ENCODE data around the gene TFF3. TPM values are rescaled to one million over a fixed set of nuclear protein-coding genes. Genes with fewer than 3 reads are reported as not detected.

The TFF3 gene
- total RNA-seq, 2 experiments from 2014 or later = not detected

- Histone ChIP-seq H3K9me3 (ENCODE audit: control insufficient read depth in 1 of 2, insufficient read depth in 1 of 2, low read length in 2 of 2) (no peaks in the 10 kb centered on the region), H3K4me1 (ENCODE audit: insufficient read depth, low read length) (peaks cover 6% of the 10 kb centered on the region), H3K27ac (ENCODE audit: low read depth in 1 of 2, low read length in 2 of 2) (no peak overlapping the region), H3K27me3 (ENCODE audit: control insufficient read depth in 1 of 2, insufficient read depth in 2 of 2, low read length in 2 of 2) (no peaks in the 10 kb centered on the region), H3K4me3 (ENCODE audit: low read length) (no peak overlapping the region), H3K36me3 (ENCODE audit: insufficient read depth, low read length) (peaks cover 24% of the 10 kb centered on the region)
- CTCF ChIA-PET = interaction anchor here (1.2 kb wide), 1 partner anchor 153 kb away, joined by 4 read pairs; no protein-coding TSS in a partner anchor
- no peak overlapping the region for H3K27ac Mint-ChIP-seq
- POLR2A ChIA-PET = no interaction called here
- DNase-seq = no peak
- H3K36me3 Mint-ChIP-seq (ENCODE audit: low read depth) = peaks cover 38% of the 10 kb centered on the region
- no peak for ATAC-seq (ENCODE audit: poor library complexity)
- H3K9me3 Mint-ChIP-seq = no peaks in the 10 kb centered on the region
- H3K4me3 Mint-ChIP-seq = no peak overlapping the region
- peaks cover 19% of the 10 kb centered on the region for H3K4me1 Mint-ChIP-seq (ENCODE audit: low read depth)
- TF ChIP-seq CTCF (IDR thresholded peaks at IDR 0.05) = no peak
- intact Hi-C loops (cut with DNase I, micrococcal nuclease) = no loop called here
- no peaks in the 10 kb centered on the region for H3K27me3 Mint-ChIP-seq
Measured at GRCh38 chr21:42298237-42298636, 17.0 kb downstream of the TFF3 start.

GRCh38 chr21:42297377-42297776 is 17.8 kb downstream of the TFF3 start:
- Histone ChIP-seq H3K27ac (ENCODE audit: low read depth in 1 of 2, low read length in 2 of 2) (no peak overlapping the region), H3K4me3 (ENCODE audit: low read length) (no peak overlapping the region), H3K4me1 (ENCODE audit: insufficient read depth, low read length) (peaks cover 6% of the 10 kb centered on the region), H3K9me3 (ENCODE audit: control insufficient read depth in 1 of 2, insufficient read depth in 1 of 2, low read length in 2 of 2) (no peaks in the 10 kb centered on the region), H3K36me3 (ENCODE audit: insufficient read depth, low read length) (peaks cover 32% of the 10 kb centered on the region), H3K27me3 (ENCODE audit: control insufficient read depth in 1 of 2, insufficient read depth in 2 of 2, low read length in 2 of 2) (no peaks in the 10 kb centered on the region)
- ATAC-seq (ENCODE audit: poor library complexity) (no peak), DNase-seq (no peak)
- Mint-ChIP-seq H3K4me3 (no peak overlapping the region), H3K9me3 (no peaks in the 10 kb centered on the region), H3K27me3 (no peaks in the 10 kb centered on the region), H3K27ac (no peak overlapping the region), H3K4me1 (ENCODE audit: low read depth) (peaks cover 19% of the 10 kb centered on the region), H3K36me3 (ENCODE audit: low read depth) (peaks cover 38% of the 10 kb centered on the region)
- ChIA-PET CTCF (interaction anchor here (1.2 kb wide), 1 partner anchor 152 kb away, joined by 4 read pairs; no protein-coding TSS in a partner anchor), POLR2A (no interaction called here)
- TF ChIP-seq CTCF (IDR thresholded peaks at IDR 0.05) = no peak
- intact Hi-C loops (cut with DNase I, micrococcal nuclease) = no loop called here

DNA sequence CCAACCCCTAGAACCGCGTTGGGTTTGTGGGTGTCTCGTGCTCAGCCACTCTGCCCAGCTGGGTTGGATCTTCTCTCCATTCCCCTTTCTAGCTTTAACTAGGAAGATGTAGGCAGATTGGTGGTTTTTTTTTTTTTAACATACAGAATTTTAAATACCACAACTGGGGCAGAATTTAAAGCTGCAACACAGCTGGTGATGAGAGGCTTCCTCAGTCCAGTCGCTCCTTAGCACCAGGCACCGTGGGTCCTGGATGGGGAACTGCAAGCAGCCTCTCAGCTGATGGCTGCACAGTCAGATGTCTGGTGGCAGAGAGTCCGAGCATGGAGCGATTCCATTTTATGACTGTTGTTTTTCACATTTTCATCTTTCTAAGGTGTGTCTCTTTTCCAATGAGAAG is 18.7 kb downstream of the TFF3 start:
- intact Hi-C loops (cut with DNase I, micrococcal nuclease) = no loop called here
- ATAC-seq (ENCODE audit: poor library complexity) (no peak), DNase-seq (no peak)
- Histone ChIP-seq H3K9me3 (ENCODE audit: control insufficient read depth in 1 of 2, insufficient read depth in 1 of 2, low read length in 2 of 2) (no peaks in the 10 kb centered on the region), H3K4me3 (ENCODE audit: low read length) (no peak overlapping the region), H3K36me3 (ENCODE audit: insufficient read depth, low read length) (peaks cover 39% of the 10 kb centered on the region), H3K27me3 (ENCODE audit: control insufficient read depth in 1 of 2, insufficient read depth in 2 of 2, low read length in 2 of 2) (no peaks in the 10 kb centered on the region), H3K4me1 (ENCODE audit: insufficient read depth, low read length) (peaks cover 6% of the 10 kb centered on the region), H3K27ac (ENCODE audit: low read depth in 1 of 2, low read length in 2 of 2) (no peak overlapping the region)
- Mint-ChIP-seq H3K4me3 (no peak overlapping the region), H3K9me3 (no peaks in the 10 kb centered on the region), H3K27ac (no peak overlapping the region), H3K36me3 (ENCODE audit: low read depth) (peaks cover 40% of the 10 kb centered on the region), H3K4me1 (ENCODE audit: low read depth) (peaks cover 19% of the 10 kb centered on the region), H3K27me3 (no peaks in the 10 kb centered on the region)
- CTCF ChIA-PET = interaction anchor here (1.5 kb wide), 1 partner anchor 132 kb away, joined by 3 read pairs; no protein-coding TSS in a partner anchor
- POLR2A ChIA-PET = no interaction called here
- no peak for TF ChIP-seq CTCF (IDR thresholded peaks at IDR 0.05)
